NCI-H1105 treated with DMSO at 0.1 percent for 48 hours (cell line): Measurements from ENCODE around the gene PTPRJ.

ENCODE experiments used
- DNase-seq: peaks from one replicate; lab custom pipeline; 2025; lab: John Stamatoyannopoulos, UW

Gene PTPRJ

DNA sequence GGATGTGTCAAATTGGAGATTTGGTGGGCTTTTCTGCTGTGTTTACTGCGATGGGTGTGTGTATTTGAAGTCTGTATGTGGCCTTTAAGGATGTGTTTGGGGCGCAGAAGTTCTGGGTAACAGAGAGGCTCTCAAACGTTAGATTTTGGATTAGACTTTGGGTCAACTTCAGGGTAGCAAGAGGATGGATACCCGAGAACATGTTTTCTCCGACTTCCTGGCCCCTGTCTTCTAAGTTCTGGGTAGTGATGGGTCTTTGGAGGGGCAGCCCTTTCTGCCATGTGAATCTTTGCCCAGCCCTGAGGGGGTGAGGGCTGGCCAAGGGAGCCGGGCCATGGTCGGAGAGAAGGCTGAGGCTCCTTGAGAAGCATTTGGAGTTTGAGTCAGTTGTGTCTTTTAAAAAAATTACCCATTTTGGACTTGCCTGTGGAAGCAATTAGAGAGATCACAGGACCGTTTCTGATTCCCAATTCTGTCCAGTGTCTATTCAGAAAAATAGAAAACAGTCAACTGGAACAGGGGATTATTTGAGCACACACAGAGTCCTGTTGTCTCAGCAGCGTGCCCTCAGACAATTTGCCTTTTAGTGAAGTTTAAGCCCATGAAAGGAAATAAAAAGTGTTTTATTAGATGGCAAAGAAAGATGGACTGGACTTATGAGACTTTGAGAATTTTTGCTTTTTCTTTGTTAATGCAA is 114.4 kb downstream of the PTPRJ start:
- DNase-seq = no peak

DNA sequence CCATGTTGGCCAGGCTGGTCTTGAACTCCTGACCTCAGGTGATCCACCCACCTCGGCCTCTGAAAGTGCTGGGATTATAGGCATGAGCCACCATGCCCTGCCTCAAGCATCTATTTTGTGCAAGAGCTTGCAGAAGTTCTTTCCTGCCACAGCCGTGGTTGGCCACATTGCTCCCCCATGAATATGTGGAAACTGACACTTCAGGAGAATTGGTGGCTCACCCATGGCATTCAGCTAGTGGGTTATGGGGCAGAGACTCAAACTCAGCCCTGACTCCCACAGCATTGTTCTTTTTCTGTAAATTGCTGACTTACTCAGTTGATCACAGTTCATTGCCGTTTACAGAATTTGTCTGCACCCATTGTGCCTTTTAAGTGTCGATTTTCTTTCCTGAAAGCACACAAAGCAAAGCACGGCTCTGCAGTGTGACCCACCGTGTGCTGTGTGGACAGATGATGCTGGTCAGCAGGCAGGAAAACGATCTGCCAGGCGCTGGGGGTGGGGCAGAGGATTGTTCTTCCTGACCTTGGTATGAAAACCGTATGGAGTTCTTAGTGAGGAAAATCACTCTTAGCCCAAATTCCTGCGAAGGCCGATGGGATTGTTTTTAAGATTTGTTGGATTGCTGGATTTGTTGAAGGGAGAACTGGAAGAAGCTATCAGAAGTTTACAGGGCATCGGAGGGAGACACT is 115.6 kb downstream of the PTPRJ start:
- no peak for DNase-seq

- DNase-seq = no peak
These were observed 116.5 kb downstream of the PTPRJ start for GRCh38 chr11:48096588-48097525.

DNA sequence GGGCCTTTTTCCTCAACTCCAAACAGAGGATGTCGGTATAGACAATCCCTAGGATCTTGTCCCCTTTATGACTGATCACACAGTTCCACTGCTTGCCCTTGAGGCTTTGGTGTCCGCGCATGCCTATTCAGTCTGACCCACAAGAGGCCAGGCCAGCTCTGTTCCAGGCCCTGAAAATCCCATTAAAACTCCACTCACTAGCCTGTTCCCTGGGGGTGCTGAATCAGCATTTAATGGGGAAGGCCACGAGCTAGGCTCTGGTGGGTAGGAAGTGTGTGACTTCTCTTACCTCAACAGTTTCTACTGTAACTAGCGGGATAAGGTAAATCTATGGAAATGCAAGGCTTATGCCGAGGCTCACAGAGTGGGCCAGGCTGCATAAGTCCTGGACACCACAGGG is 117.7 kb downstream of the PTPRJ start:
- no peak for DNase-seq

DNA sequence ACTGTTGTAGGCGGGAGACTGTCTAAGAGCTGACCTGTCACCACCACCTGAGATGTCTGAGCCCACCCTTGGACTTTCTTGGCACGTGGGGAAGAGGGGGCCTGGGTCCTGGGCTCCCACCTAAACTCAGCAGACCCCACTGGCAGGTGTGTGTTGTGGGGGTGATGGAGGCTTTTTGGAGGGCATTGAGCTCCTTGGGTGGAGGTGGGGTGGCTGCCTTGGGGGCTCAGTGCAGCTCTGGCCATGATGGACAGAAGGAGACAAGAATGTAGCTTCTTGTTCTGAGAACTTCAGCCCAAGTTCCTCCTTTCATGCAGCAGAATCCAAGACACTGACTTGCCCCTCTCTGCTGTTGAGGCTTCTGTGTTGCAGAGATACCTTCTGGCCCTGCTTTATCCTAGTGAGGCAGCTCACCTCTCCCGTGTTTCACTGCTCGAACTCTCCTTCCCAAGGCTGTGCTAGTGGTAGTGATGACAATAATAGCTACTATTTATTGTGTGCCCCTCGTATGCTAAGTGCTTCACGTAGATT is 119.6 kb downstream of the PTPRJ start:
- no peak for DNase-seq

DNA sequence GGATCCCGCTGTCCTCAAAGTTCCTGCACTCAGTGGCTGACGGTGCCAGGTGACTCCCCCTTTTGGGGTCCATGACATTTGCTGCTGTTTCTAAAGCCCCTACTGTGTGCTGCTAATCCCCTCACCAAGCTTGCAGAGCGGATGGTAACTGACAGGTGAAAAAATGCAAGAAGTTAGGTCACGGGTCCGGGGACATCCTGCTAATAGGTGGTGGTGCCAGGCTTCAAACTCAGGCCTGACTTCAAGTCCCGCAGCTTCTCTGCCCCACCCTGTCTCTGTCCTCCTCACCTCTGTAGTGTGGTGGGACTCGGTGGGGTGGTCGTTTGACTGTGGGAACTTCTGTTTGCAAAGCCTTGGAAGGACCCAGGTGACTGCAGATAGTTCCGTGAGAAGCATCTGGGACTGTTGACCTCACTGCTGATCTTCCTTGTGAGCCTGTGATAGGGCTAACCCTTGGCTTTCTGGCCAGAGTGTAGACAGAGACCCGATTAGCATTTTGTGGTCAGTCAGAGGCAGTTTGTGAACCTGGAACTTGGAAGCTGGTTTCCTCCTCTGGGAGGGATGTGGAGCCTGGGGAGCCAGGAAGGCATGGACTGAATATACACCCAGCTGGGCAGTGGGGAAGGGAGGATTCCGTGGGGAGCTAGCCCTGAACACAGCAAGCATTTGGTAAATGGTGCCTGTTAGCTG is 120.8 kb downstream of the PTPRJ start:
- DNase-seq = no peak

DNA sequence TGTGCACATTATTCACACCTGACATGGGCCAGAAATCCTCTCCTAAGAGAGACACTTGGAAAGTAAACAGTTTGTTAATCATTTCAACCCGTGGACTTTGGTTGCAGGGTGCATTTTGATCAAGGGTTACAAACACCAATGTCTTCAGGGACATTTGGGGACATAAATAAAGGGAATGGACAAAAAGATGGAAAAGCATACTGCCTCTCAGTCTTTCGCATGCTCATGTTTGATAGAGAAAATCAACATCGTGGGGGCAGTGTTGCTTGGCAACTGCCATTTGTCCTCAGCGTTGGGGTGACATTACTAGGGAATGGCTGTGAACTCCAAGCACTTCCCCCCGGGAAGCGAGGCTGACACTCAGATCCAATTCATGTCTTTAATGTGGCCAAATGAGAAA is 121.6 kb downstream of the PTPRJ start:
- no peak for DNase-seq

GRCh38 chr11:48103621-48104567 is 123.5 kb downstream of the PTPRJ start:
- DNase-seq = no peak

GRCh38 chr11:48104568-48104924 is 124.2 kb downstream of the PTPRJ start:
- no peak for DNase-seq

GRCh38 chr11:48105096-48105990 is 125.0 kb downstream of the PTPRJ start:
- no peak for DNase-seq

DNA sequence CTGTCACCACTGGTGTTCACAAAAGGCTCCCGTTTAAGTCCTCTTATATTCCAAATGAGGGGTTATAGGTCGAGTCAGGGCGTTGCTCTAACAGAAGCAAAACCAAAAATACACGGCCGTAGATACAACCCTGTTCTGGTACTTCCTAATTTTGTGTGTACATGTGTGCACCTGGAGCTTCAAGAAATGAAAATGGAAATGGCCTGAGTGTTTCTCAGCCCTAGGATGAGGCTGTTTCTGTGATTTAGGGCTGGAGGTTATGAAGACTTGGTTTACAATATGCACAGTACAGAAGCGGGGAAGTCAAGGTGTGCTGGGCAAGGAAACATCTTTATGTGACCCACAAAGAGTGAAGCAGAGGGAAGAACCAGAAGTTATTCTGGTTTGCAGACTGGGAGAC is 125.8 kb downstream of the PTPRJ start:
- no peak for DNase-seq

GRCh38 chr11:48107188-48107704 is 126.9 kb downstream of the PTPRJ start:
- DNase-seq = no peak

GRCh38 chr11:48108231-48109045 is 128.1 kb downstream of the PTPRJ start:
- DNase-seq = no peak

- peak; percentile 69 for DNase-seq
These were observed 128.8 kb downstream of the PTPRJ start for GRCh38 chr11:48109046-48109666.

GRCh38 chr11:48110509-48110766 is 130.1 kb downstream of the PTPRJ start:
- no peak for DNase-seq

- no peak for DNase-seq
These were observed 131.5 kb downstream of the PTPRJ start for GRCh38 chr11:48111891-48112290.

- no peak for DNase-seq
These were observed 134.4 kb downstream of the PTPRJ start for GRCh38 chr11:48114740-48115139.

DNA sequence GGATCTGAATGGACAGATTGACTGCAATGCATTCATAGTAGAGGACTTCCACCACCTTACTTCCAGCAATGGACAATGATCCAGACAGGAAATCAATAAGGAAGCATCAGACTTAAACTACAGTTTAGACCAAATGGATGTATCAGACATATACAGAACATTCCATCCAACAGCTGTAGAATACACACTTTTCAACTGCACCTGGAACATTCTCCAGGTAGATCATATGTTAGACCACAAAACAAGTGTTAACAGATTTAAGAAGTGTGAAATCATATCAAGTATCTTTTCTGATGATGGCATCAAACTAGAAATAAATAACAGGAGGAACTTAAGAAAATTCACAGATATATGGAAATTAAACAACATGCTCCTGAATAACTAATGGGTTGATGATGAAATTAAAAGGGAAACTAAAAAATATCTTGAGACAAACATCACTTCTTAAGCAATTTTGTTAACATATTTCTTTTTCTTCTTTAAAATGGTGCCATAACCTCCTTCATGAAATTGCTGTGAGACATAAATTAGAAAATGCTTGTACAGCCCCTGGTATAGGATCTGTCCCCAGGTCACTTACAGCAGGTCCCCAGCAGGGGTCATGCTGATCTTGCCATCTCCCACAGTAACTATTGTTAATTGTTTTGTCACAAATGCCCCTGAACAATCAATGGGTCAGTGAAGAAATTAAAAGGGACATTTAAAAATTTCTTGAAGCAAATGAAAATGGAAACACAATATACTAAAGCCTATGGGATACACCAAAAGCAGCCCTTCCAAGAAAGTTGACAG is 136.3 kb downstream of the PTPRJ start:
- DNase-seq = no peak
